ENCODE results near the gene DSG3.

Gene DSG3

DNA sequence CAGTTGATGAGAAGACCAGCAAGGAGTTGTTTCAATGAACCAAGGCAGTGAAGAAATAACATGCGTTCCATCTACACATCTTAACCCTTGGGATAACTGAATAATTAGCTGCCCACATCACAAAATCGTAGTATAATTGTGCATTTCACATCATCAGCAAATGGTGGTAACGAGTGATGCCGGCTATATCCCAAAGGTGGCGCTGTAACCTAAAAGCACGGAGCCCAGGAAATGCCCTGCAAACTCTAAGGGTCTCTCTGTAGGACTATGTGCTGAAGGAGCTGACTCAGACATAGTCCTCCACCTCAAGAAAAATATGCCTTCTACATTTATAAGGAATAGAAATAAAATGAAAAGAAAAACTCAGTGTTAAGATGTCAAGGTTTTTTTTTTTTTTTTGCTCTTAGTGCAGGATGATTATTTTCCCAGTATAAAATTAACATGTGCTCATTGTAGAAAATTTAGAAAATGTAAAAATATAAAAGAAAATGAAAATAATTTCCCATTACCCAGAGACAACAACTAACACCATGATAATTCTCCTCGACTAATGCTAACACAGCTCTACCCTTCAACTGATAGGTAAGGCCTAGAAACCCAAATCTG lies 23.1 kb upstream of the DSG3 start:
- H3K4me1 ChIP-seq (ENCODE audit: insufficient read depth, low read length), result peaks cover 8% of the 10 kb centered on the region
- no peaks in the 10 kb centered on the region for H3K9me3 ChIP-seq (ENCODE audit: control insufficient read depth, insufficient read depth, low read length)
- no peaks in the 10 kb centered on the region for H3K36me3 ChIP-seq (ENCODE audit: insufficient read depth, low read length)
- no peak overlapping the region for H3K9ac ChIP-seq (ENCODE audit: low read depth, low read length)

DNA sequence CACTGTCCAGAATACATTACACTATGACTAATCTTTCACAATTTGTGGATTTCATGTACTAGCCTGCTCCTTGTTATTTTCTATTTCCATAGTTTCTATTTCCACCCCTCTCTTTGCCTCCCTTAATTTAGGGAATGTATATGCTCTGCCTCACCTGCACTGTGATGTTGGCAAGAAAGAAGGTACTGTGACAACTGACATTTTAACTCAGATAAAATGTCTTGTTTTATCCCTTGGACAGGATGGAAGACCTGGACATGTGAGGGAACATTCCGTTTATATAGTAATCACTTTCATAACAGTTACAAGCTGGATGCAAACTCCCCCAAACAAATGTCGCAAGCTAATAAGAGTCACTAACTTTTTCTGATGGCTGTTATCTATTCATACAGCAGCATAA lies 21.5 kb upstream of the DSG3 start:
- H3K36me3 ChIP-seq (ENCODE audit: insufficient read depth, low read length), result no peaks in the 10 kb centered on the region
- H3K9me3 ChIP-seq (ENCODE audit: control insufficient read depth, insufficient read depth, low read length), result no peaks in the 10 kb centered on the region
- peaks cover 17% of the 10 kb centered on the region for H3K4me1 ChIP-seq (ENCODE audit: insufficient read depth, low read length)
- H3K9ac ChIP-seq (ENCODE audit: low read depth, low read length), result no peak overlapping the region

DNA sequence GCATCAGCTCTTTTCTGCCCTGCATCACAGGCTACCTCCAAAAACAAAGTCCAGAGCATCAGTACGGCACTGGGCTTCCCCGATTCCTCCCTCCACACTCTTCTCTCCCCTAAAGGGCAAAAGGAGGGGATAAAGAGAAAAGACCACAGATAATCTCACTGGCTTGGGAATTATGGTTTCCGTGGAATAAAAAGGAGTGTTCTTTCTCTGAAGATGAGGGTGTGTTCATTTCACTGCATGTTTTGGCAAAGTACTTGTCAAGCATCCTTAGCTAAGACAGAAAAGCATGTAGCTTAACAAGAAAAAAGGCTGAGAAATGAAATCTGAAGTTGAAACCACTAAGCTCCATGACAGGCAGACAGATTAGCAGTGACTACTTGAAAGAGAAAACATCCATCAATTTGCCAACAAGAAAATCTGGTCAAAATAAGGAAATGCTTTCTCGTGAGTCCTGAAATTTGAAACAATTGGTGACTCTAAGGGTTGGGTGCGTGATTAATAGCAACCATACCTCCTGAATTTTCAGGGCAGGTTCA lies 20.6 kb upstream of the DSG3 start:
- H3K36me3 ChIP-seq (ENCODE audit: insufficient read depth, low read length), result no peaks in the 10 kb centered on the region
- H3K4me1 ChIP-seq (ENCODE audit: insufficient read depth, low read length), result peaks cover 17% of the 10 kb centered on the region
- no peak overlapping the region for H3K9ac ChIP-seq (ENCODE audit: low read depth, low read length)
- H3K9me3 ChIP-seq (ENCODE audit: control insufficient read depth, insufficient read depth, low read length), result no peaks in the 10 kb centered on the region

DNA sequence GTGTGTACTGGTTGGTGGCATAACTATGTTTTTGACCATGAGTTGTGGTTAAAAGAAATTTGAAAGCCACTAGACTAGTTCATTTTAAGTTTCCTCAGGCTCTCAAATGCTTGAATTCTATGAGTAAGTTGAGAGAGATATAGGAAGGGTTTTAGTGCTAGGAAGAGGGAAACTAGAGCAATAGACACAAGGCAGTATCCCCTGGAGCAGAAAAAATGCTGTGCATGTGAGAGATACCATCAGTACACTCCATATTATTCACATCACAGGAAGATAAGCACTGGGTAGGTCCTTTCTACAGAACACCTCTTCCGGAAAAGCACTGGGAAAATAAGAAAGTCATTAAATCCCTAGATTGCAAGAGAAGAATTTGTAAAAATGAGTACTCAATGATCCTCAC lies 19.3 kb upstream of the DSG3 start:
- H3K9me3 ChIP-seq (ENCODE audit: control insufficient read depth, insufficient read depth, low read length), result no peaks in the 10 kb centered on the region
- H3K4me1 ChIP-seq (ENCODE audit: insufficient read depth, low read length), result peaks cover 17% of the 10 kb centered on the region
- H3K36me3 ChIP-seq (ENCODE audit: insufficient read depth, low read length), result no peaks in the 10 kb centered on the region
- no peak overlapping the region for H3K9ac ChIP-seq (ENCODE audit: low read depth, low read length)

DNA sequence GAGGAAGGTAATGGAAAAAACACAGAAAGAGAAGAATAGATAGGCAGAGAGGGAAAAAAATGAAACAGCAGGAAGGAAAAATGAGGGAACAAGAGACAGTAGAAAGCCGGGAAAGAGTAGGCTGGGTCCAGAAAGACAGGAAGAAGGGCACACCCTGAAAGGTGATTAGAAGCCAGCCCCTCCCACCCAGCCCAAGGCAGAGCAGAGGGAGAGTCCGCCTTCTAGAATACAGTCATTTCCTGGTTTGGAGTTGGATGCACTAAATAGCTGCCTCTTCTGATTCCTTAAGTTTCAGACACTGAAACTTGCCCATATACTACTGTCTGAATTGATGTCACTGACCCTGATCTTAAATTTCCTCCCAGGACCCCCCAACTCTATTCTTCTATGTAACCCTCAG lies 17.9 kb upstream of the DSG3 start:
- Histone ChIP-seq H3K36me3 (ENCODE audit: insufficient read depth, low read length) (no peaks in the 10 kb centered on the region), H3K4me1 (ENCODE audit: insufficient read depth, low read length) (peaks cover 11% of the 10 kb centered on the region), H3K9me3 (ENCODE audit: control insufficient read depth, insufficient read depth, low read length) (no peaks in the 10 kb centered on the region), H3K9ac (ENCODE audit: low read depth, low read length) (no peak overlapping the region)

DNA sequence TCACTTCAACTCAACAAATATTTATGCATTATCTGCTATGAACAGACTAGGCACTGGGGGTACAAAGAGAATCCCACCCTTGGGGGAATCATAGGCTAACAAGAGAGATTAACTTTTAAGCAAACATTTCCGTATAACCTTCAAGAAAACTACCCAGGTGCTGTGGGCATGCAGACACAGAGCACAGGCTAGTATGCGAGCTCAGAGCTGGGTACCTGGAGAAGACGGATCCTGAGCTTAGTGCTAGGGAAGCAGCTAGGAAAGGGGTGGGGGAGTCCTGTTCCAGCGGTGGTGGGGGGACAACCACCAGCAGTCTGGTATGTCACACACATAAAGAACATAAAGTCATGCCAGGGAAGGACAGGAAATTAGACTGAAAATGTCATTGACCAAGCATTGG lies 17.5 kb upstream of the DSG3 start:
- no peak overlapping the region for H3K9ac ChIP-seq (ENCODE audit: low read depth, low read length)
- H3K9me3 ChIP-seq (ENCODE audit: control insufficient read depth, insufficient read depth, low read length), result no peaks in the 10 kb centered on the region
- peaks cover 11% of the 10 kb centered on the region for H3K4me1 ChIP-seq (ENCODE audit: insufficient read depth, low read length)
- no peaks in the 10 kb centered on the region for H3K36me3 ChIP-seq (ENCODE audit: insufficient read depth, low read length)

DNA sequence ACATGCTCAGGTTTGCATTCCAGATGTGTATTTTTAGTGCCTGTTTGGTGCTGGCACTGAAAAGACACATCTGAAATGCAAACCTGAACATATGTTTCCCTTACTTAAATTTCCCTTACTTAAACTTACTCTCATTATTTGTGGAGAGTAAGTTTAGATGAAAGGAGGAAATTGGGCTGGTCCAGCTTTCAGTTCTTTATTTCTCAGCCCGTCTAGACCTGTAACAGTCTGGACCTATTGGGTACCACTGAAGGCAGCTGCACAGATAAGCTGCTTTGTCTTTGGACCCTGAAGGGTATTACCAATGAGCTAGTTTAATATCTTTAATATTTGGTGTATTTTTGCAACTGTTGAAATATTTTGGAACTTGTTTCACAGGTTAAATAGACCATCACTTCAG lies 17.0 kb upstream of the DSG3 start:
- H3K36me3 ChIP-seq (ENCODE audit: insufficient read depth, low read length), result no peaks in the 10 kb centered on the region
- no peaks in the 10 kb centered on the region for H3K9me3 ChIP-seq (ENCODE audit: control insufficient read depth, insufficient read depth, low read length)
- H3K9ac ChIP-seq (ENCODE audit: low read depth, low read length), result no peak overlapping the region
- H3K4me1 ChIP-seq (ENCODE audit: insufficient read depth, low read length), result peaks cover 11% of the 10 kb centered on the region

DNA sequence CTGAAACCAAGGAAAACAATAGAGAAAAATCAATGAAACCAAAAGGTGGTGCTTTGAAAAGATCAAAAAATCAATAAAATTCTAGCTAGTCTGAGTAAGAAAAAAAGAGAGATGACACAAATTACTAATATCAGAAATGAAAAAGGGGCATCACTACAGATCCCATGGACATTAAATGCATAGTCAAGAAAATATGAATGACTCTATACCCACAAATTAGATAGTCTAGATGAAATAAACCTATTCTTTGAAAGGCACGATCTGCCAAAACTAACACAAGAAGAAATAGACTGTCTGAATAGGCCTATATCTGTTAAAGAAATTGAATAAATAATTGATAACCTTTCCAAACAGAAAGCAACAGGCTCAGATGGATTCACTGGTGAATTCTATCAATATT lies 15.2 kb upstream of the DSG3 start:
- H3K9me3 ChIP-seq (ENCODE audit: control insufficient read depth, insufficient read depth, low read length), result no peaks in the 10 kb centered on the region
- H3K36me3 ChIP-seq (ENCODE audit: insufficient read depth, low read length), result no peaks in the 10 kb centered on the region
- no peak overlapping the region for H3K9ac ChIP-seq (ENCODE audit: low read depth, low read length)
- peaks cover 11% of the 10 kb centered on the region for H3K4me1 ChIP-seq (ENCODE audit: insufficient read depth, low read length)

DNA sequence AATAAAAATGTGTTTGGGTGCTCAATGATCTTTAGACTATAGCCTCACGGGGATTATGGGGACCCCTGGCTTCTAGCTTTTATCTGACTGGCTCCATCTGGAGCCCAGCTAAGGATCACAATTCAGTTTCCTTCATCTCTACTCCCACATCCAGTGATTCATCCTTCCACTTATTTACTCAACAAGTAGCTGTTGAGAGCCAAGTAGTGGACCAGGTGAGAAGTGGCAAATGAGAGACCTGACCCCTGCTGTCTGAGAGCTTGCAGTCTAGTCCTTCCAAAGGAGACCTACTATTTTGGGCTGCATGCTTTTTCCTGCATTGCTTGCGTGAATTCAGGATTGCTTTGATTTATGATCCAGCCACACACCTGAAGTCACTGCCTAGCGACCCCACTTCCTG lies 10.7 kb upstream of the DSG3 start:
- Histone ChIP-seq H3K4me1 (ENCODE audit: insufficient read depth, low read length) (no peaks in the 10 kb centered on the region), H3K36me3 (ENCODE audit: insufficient read depth, low read length) (no peaks in the 10 kb centered on the region), H3K9me3 (ENCODE audit: control insufficient read depth, insufficient read depth, low read length) (no peaks in the 10 kb centered on the region), H3K9ac (ENCODE audit: low read depth, low read length) (no peak overlapping the region)

DNA sequence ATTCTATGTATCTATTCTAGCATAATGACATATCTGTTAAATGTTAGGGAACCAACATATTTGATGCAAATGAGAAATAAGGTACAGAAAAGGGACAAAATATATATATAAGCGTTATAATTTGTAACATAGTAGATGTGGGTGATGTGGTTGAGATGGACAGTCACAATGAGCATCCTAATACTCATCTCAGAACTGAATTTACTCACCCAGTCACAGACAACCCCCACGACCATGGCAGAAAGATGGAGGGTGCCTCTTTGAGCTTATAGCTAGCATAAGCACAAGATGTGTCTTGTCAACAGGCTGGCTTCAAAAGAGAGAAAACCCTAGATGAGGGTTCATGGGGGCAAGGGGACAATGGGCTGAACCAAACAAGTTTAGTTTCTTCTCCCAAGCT lies 9.1 kb upstream of the DSG3 start:
- H3K4me1 ChIP-seq (ENCODE audit: insufficient read depth, low read length), result no peaks in the 10 kb centered on the region
- H3K9me3 ChIP-seq (ENCODE audit: control insufficient read depth, insufficient read depth, low read length), result no peaks in the 10 kb centered on the region

DNA sequence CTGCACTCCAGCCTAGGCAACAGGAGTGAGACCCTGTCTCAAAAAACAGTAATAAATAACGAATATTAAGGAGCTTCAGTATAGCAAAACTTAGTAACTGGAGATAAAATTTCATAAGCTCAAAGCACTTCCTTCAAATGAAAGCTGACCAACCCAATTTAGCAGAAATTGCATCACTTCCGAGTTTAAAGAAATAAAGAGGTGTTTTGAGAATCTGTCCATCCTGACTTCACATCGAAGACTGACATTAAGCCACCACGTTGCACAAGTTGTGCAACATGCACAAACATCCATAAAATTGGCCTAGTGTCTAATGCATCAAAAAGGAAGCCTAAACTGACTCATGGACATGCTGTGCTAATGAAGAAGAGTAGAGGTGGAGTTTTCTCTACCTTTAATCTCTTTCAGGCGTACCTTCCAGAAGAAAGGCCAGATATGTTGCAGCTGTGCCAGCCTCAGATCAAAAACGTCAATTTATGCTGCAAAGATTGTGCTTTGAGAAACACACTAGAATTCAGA lies 7.7 kb upstream of the DSG3 start:
- Histone ChIP-seq H3K9ac (ENCODE audit: low read depth, low read length) (no peak overlapping the region), H3K4me1 (ENCODE audit: insufficient read depth, low read length) (no peaks in the 10 kb centered on the region), H3K9me3 (ENCODE audit: control insufficient read depth, insufficient read depth, low read length) (no peaks in the 10 kb centered on the region), H3K36me3 (ENCODE audit: insufficient read depth, low read length) (no peaks in the 10 kb centered on the region)

More for the DNA sequence above, 9.1 kb upstream of the DSG3 start:
- no peaks in the 10 kb centered on the region for H3K36me3 ChIP-seq (ENCODE audit: insufficient read depth, low read length)
- no peak overlapping the region for H3K9ac ChIP-seq (ENCODE audit: low read depth, low read length)

DNA sequence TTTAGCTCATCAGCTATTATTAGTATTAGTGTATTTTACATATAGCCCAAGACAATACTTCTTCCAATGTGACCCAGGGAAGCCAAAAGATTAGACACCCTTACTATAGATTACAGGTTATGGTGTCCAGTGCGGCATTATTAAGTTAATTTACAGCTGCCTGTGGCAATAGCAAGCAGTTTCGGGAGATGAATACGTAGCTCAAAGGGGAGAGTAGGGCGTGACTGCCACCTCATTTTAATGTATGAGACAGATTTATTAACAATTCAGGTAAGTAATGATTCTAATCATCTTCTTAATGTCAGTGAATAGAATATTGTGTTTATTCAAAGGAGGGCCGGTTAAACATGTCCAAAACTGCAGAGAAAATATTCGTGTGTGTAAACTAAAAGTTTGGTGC lies 6.8 kb upstream of the DSG3 start:
- Histone ChIP-seq H3K9me3 (ENCODE audit: control insufficient read depth, insufficient read depth, low read length) (no peaks in the 10 kb centered on the region), H3K4me1 (ENCODE audit: insufficient read depth, low read length) (no peaks in the 10 kb centered on the region), H3K9ac (ENCODE audit: low read depth, low read length) (no peak overlapping the region), H3K36me3 (ENCODE audit: insufficient read depth, low read length) (no peaks in the 10 kb centered on the region)

DNA sequence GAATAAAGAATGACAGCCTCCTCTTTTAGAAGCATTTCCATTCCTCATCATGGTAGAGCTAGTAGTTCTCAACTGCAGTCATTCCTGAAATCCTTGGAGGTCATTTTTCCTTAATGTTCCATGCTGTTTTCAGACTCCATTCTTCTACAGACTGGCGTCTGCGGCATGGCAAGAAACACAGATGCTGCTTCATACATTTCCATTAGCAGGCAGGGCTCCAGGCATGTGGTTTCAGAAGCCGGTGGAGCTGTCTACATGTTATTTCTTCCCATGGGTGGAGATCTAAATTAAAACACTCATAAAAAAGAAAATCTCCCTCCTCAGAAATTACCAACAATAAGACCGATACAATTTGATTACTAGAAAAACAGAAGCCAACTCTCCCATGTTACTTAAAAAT lies 6.0 kb upstream of the DSG3 start:
- Histone ChIP-seq H3K4me1 (ENCODE audit: insufficient read depth, low read length) (no peaks in the 10 kb centered on the region), H3K9ac (ENCODE audit: low read depth, low read length) (no peak overlapping the region), H3K36me3 (ENCODE audit: insufficient read depth, low read length) (no peaks in the 10 kb centered on the region), H3K9me3 (ENCODE audit: control insufficient read depth, insufficient read depth, low read length) (no peaks in the 10 kb centered on the region)

DNA sequence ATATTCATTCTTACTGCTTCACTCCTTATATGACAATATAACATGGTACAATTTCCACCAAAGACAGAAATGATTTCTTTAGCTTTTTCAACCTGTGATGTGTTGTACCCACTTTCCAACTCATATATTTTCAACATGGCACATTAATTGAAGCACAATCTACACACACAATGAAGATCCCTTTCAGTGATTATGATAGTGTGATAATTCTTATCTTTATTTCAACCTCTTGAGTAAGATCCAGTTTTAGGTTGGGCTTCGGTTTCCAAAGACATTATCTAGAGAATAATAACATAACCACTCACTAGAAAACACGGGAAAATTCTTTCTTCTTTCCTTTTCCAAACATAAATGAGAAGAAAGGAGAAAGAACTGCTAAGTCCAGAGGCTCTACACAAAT lies 3.4 kb upstream of the DSG3 start:
- Histone ChIP-seq H3K4me1 (ENCODE audit: insufficient read depth, low read length) (no peaks in the 10 kb centered on the region), H3K36me3 (ENCODE audit: insufficient read depth, low read length) (no peaks in the 10 kb centered on the region), H3K9me3 (ENCODE audit: control insufficient read depth, insufficient read depth, low read length) (no peaks in the 10 kb centered on the region), H3K9ac (ENCODE audit: low read depth, low read length) (no peak overlapping the region)

DNA sequence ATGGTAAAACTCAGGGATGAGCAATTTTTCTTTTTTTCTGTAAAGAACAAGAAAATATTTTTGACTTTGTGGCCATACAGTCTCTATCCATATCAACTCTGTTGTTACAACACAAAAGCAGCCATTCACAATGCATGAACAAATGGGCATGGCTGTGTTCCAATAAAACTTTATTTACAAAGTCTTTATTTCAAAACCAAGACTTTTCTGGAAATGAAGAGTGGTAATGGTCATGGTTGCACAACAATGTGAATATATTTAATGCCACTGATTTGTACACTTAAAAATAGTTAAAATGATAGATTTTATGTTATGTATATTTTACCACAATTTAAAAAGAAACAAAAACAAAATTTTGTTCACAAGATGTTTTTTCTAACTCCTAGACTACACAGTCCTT lies 1.6 kb upstream of the DSG3 start:
- H3K9ac ChIP-seq (ENCODE audit: low read depth, low read length), result no peak overlapping the region
- no peaks in the 10 kb centered on the region for H3K9me3 ChIP-seq (ENCODE audit: control insufficient read depth, insufficient read depth, low read length)
- no peaks in the 10 kb centered on the region for H3K4me1 ChIP-seq (ENCODE audit: insufficient read depth, low read length)
- H3K36me3 ChIP-seq (ENCODE audit: insufficient read depth, low read length), result no peaks in the 10 kb centered on the region
